ENCODE data around the gene RNF14. TPM values are rescaled to one million over a fixed set of nuclear protein-coding genes. Genes with fewer than 3 reads are reported as not detected.
"Not testable (repeated sequence)": the region's sequence is repeated elsewhere in the genome, so short reads cannot be mapped to it uniquely, and the experiment has no call there.

Gene RNF14
- polyA plus RNA-seq, 4 donors = 26.2 to 52.6 (median 33.9) TPM

GRCh38 chr5:142036918-142037317 is 68.0 kb downstream of the RNF14 start:
- 92 to 94% (median 92%) methylated on average over 13 of the region's 13 CpGs for WGBS, 3 donors
- FAIRE-seq (no peak), DNase-seq (no peak)
- Histone ChIP-seq H3K27ac (ENCODE audit: low read depth in 1 of 3, low read length in 2 of 3) (no peak overlapping the region), H3K4me3 (ENCODE audit: low read depth in 1 of 3, low read length in 3 of 3) (no peak overlapping the region), H3K36me3 (ENCODE audit: control insufficient read depth in 3 of 3, insufficient read depth in 2 of 3, low read depth in 1 of 3, low read length in 3 of 3) (no peaks in the 10 kb centered on the region), H3K9me3 (ENCODE audit: control insufficient read depth in 2 of 2, insufficient read depth in 1 of 2, low read depth in 1 of 2, low read length in 1 of 2) (no peaks in the 10 kb centered on the region), H3K27me3 (ENCODE audit: control insufficient read depth in 3 of 3, insufficient read depth in 3 of 3, low read length in 3 of 3) (no peaks in the 10 kb centered on the region), H3K4me1 (ENCODE audit: control insufficient read depth in 3 of 3, insufficient read depth in 2 of 3, low read depth in 1 of 3, low read length in 2 of 3) (no peaks in the 10 kb centered on the region)

- FAIRE-seq; H3K27me3 ChIP-seq (ENCODE audit: control insufficient read depth in 3 of 3, insufficient read depth in 3 of 3, low read length in 3 of 3); H3K27ac ChIP-seq (ENCODE audit: low read depth in 1 of 3, low read length in 2 of 3); H3K9me3 ChIP-seq (ENCODE audit: control insufficient read depth in 2 of 2, insufficient read depth in 1 of 2, low read depth in 1 of 2, low read length in 1 of 2); H3K4me1 ChIP-seq (ENCODE audit: control insufficient read depth in 3 of 3, insufficient read depth in 2 of 3, low read depth in 1 of 3, low read length in 2 of 3); H3K36me3 ChIP-seq (ENCODE audit: control insufficient read depth in 3 of 3, insufficient read depth in 2 of 3, low read depth in 1 of 3, low read length in 3 of 3); H3K4me3 ChIP-seq (ENCODE audit: low read depth in 1 of 3, low read length in 3 of 3); DNase-seq: not testable (repeated sequence)
- WGBS, 3 donors = 86 to 96% (median 93%) methylated on average over 3 of the region's 3 CpGs
These were observed 68.7 kb downstream of the RNF14 start for GRCh38 chr5:142037599-142037998.

- no peaks in the 10 kb centered on the region for H3K36me3 ChIP-seq (ENCODE audit: control insufficient read depth in 3 of 3, insufficient read depth in 2 of 3, low read depth in 1 of 3, low read length in 3 of 3)
- WGBS, 3 donors = 93 to 97% (median 96%) methylated on average over 2 of the region's 2 CpGs
- no peaks in the 10 kb centered on the region for H3K4me1 ChIP-seq (ENCODE audit: control insufficient read depth in 3 of 3, insufficient read depth in 2 of 3, low read depth in 1 of 3, low read length in 2 of 3)
- no peak overlapping the region for H3K27ac ChIP-seq (ENCODE audit: low read depth in 1 of 3, low read length in 2 of 3)
- DNase-seq (no peak), FAIRE-seq (no peak)
- H3K9me3 ChIP-seq (ENCODE audit: control insufficient read depth in 2 of 2, insufficient read depth in 1 of 2, low read depth in 1 of 2, low read length in 1 of 2) = no peaks in the 10 kb centered on the region
- no peaks in the 10 kb centered on the region for H3K27me3 ChIP-seq (ENCODE audit: control insufficient read depth in 3 of 3, insufficient read depth in 3 of 3, low read length in 3 of 3)
- H3K4me3 ChIP-seq (ENCODE audit: low read depth in 1 of 3, low read length in 3 of 3) = no peak overlapping the region
These were observed 69.8 kb downstream of the RNF14 start for GRCh38 chr5:142038735-142039134.

Other genes with a start within 250 kb of the RNF14 start
- gene PCDH1, start 90.7 kb upstream of the RNF14 start, polyA plus RNA-seq = 10 to 100 TPM; 15.7 to 43.9 (median 24.8) TPM
- gene DELE1, start 45.2 kb upstream of the RNF14 start, polyA plus RNA-seq = 100 to 1,000 TPM in 1 of 4 donors, 10 to 100 TPM in 3; 32.2 to 120 (median 44.4) TPM
- gene PCDH12, start 10.9 kb upstream of the RNF14 start, polyA plus RNA-seq = 1 to 10 TPM in 2 of 4 donors, under 1 TPM in 1, not detected in 1; under 0.01 to 5.1 (median 2.6) TPM
- 100 to 1,000 TPM in 1 of 4 donors, 10 to 100 TPM in 3; 20.6 to 123 (median 31.0) TPM for gene GNPDA1, start 43.9 kb downstream of the RNF14 start, polyA plus RNA-seq
- gene NDFIP1, start 139.7 kb downstream of the RNF14 start, polyA plus RNA-seq = 10 to 100 TPM; 28.9 to 63.4 (median 37.6) TPM